NCI-H2107 treated with DMSO at 0.1 percent for 48 hours (cell line): Measurements from ENCODE around the gene TMEM184A.

Experiments
- DNase-seq: peaks from one replicate; lab custom pipeline; 2025; ENCODE audit not compliant: unreplicated experiment; lab: John Stamatoyannopoulos, UW

Gene TMEM184A

DNA sequence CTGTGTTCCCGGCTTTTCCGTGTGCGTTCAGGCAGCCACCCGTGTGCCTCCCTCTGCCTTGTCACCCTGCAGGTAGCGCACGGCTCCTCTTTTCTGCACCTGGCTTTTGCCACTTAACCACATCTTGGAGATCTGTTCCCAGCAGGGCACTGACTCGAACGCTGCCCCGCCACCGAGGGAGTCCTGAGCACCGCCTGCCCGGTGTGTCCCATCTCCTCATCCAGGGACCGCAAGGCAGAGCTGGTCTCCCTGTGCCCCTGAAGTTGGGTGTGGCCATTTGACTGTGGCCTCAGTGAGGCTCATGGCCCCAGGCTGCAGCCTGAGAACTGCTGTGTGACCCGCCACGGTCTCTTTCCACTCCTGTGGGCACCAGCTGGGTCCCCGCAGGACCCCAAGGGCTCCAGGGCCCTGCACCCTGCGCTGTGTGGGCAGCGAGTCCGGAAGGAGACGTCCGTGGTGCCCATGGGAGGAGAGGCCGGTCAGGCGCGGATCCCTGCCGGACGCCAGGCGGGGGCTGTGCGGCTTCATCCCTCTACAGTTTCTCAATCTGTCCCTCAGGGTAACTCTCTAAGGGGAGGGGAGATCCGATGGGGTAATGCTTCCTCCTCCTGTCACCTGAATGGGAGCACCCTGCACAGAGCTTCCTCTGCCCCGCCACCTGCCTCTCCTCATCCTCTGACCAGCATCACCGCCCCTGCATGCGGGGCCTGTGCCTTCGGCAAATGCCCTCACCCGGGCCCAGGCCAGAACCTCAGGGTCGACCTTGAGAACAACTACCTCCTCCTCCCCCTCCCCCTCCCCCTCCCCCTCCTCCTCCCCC, 50.1 kb downstream of the TMEM184A start:
- peak; percentile 75 for DNase-seq

DNA sequence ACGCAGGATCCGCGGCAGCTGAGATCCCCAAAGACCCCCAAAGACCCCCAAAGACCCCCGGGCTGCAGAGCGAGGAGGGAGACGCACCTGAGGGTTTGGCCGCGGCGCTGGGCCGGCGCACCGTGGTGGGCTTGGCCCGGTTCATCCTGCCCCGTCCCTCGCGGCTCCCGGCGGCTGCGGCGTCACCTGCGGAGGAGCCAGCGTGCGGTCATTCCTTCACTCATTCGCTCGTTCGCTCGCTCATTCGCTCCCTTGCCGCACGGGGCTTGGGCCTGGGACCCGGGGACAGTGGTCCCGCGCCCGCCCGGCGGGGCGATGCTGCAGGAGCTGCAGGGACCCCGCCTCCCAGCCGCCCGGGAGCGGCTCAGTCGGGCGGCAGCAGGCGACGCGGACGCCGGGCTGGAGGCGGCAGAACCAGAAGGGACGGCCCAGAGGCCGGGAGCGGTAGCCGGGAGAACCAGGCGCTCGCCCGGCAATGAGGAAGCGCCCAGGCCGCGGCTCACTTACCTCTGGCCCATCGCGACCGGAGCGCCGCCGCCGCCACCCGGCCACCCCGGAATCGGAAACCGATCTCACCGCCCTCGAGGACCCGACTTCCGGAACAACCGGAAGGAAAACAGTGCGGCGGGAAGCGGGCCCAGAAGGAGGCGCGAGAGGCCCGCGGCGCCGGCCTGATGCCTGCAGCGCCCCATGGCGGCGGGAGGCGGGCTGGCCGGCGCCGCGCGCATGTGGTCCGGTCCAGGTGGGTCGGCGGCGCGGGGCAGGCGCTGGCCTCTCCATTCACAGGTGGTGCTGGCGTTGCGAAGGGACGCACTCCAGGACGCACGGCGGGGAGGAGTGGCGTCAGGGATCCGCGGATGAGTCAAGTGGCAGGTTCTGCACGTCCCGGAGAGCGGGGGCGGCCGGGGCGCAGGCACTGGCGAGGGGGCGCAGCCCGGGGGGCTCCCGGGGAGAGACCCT, 51.9 kb downstream of the TMEM184A start, which contains the start of gene INTS1:
TSS of gene INTS1 (minus strand) at position 574 of the 960 bp plus-strand sequence. CDS start at position 145, 429 bp downstream.
- DNase-seq: peak; percentile 89

DNA sequence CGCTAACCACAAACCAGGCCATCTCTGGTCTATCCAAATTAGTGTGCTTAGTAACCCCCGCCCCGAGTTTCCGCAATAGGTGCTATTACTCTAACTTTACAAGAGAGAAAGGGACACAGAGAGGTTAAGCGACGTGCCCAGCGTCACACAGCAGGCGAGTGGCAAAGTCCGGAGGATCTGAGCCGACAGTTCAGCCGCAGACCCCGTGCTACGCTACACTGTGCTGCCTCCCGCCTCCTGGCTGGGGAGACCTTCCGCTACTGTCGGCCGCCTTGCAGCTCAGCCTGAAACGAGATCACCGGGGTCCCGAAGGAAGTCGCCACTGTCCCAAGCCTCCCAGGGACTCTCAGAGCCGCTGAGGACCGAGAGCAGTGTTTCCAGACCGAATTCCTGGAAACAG, 52.6 kb downstream of the TMEM184A start:
- no peak for DNase-seq

DNA sequence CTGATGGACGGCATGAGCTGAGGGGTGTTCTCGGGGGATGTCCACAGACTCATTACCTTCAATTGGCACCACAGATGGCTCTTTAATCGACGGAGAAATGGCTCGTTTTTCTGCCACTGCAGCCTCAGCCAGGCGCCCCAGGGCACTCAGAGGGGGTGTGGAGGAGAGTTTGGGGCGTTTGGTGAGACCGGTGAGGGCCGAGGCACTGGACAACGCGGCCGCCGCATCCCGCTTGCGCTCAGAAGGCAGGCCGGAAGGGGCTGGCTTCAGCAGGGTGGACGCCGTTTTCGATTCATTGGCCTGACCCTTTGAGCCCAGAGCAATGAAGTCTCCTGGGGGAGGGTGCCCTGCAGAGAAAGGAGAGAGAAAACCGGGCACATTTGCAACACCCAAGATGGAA, 53.2 kb downstream of the TMEM184A start:
- no peak for DNase-seq

DNA sequence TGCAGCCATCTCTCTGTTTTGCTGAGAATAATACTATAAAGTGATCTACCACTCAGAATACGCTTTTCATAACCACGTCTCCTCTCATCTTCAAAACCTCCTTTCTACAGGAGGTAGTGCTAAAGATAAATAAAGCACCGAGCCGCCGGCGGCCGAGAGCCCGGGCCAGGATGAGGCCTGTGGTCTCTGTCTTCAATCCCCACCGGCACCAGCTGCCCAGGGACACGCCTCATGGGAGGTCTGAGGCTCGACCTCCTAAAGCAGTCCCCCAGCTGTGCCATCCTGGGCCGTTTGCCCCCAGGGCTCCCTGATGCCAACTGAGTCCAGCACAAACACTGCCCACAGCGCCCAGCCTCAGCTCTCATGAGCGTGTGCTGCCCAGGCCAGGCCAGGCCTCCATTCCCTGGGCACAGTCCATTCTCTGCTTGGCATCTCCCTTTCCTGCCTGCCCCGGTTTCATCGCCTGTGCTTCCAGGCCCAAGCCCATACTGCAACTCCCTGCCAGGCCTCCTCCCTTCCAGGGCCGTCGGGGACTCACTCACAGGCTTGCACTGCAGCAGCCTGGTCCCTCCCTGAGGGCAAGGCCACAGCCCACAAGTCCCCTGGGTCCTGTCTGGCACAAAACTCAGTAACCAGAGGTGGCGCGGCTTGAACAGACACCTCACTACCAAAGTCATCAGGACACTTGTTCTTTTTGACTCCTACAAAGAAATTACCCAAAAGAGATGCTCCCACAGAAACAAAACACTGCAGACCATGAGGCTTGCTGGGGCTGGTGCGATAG, 54.3 kb downstream of the TMEM184A start:
- DNase-seq: no peak

DNA sequence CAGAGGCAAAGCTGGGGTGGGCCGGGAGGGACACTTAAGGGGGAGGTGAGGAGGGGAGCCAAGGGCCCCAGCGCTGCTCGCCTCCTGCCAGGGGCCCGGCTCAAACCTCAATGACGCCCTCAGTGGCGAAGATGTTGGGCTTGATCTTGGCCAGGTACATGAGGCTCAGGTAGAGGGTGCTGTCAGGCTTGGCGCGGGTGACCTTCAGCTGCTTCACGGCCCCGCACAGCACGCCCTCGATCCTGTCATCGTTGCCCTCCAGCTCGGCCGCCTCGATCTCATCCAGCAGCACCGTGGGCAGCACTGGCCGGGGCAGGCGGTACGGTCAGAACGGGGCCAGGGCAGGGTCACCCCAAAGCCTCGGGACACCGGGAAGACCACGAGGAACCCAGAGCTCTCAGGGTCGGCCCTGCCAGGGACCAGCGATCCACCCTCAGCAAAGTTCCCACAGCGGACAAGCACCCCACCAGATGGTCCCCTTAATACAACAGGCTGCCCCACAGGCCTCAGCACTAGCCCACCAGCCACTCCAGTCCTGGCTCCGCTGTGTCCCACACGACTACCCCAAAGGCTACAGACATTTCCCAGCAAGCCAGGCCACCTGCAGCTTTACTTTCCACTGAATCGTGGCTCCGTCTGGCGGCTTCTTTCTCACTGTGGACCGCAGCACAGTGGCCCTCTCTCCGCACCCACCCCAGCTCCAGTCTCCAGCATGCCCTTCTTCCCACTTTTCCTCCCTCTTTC, 55.8 kb downstream of the TMEM184A start:
- no peak for DNase-seq

DNA sequence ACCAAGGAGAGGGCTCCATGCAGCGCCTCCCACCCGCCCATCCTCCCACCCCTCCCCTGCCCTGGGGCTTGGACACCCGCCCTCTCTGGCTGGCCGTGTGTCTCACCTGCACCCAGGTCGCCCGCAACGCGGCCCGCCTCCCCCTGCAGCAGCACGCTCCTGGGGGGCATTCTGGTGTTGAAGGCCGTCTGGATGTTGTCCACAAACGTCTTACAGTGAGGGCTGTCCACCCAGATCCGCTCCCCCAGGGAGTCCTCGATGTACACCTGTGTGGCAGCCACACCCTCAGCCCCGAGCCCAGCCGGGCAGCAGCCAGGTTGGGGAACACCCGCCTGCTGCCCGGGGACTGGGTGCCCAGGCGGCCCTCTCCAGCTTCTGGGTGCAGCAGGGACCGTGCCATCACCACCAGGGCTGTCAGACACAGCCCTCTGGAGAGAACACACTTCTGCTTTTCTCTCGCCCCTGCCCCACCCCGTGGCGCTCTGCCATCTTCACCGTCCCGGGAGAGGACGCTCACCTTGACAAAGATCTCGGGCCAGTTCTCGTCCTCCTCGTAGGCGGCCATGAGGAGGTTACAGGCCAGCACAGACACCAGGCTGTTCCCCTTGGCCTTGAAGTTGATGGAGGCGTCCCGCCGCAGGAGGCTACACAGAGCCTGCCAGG, 56.5 kb downstream of the TMEM184A start:
- DNase-seq: no peak

DNA sequence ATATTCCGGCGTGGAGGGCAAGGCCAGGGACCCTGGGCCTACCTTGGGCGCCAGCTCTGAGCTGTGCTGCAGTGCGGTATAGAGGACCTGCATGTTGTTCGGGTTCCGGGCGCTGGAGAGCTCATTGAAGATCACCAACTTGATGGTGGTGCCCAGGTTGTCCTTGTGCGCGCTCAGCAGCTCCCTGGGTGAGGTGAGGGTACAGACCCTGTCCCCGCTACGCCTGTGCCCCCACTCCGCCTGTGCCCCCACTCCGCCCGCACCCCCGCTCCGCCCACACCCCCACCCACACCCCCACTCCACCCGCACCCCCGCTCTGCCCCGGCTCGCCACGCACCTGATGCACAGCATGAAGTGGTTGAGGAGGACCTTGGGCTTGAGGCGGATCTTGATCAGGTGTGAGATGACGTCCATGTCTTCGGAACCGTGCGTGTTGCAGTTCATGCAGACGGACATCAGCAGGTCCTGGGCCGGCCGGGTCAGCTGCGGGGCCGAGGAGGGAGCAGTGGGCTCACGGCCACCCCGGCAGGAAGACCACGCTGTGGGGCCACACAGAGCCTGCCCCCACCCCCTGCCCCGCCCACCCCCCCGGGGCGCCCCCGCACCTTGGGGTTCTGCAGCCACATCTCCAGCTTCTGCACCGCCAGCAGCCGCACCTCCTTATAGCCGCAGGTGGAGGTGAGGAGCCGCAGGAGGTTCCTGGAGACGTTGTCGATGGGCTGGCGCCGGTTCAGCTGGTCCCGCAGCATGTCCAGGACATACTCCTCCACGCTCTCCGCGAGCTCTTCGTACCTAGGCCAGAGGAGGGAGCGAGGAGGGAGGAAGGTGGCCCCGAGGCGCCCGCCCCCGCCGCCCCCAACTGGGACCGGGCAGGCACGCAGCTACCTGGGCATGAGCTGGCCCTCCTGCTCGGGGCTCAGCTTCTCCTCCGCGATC, 57.4 kb downstream of the TMEM184A start:
- no peak for DNase-seq

DNA sequence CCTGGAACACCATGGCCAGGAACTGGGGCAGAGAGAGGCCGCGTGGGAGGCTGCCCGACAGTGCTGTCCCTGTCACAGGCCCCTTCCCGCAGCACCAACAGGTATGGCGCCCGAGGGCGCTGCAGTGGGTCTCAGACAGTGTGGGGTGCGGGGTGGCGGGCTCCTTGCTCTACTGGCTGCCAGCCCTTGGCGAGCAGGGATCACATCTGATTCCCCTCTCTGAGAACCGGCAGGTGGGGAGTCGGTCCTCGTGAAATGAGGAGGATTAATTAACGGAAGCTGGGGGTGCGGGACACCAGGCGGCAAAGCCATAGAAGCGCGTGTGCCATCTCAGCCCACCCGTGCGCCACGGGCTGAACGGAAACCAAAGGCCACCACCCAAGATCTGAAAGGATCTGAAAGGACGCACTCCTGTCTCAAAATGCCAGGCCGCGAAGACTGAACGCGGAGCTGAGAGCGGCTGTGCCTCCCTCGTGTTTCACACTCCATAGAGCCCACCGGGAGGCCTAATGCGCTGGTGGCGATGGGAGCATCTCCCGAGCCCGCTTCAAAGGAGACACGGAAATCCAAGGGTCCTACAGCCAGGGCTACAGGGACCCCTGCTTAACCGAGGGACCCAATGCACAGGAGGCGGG, 58.6 kb downstream of the TMEM184A start:
- no peak for DNase-seq

DNA sequence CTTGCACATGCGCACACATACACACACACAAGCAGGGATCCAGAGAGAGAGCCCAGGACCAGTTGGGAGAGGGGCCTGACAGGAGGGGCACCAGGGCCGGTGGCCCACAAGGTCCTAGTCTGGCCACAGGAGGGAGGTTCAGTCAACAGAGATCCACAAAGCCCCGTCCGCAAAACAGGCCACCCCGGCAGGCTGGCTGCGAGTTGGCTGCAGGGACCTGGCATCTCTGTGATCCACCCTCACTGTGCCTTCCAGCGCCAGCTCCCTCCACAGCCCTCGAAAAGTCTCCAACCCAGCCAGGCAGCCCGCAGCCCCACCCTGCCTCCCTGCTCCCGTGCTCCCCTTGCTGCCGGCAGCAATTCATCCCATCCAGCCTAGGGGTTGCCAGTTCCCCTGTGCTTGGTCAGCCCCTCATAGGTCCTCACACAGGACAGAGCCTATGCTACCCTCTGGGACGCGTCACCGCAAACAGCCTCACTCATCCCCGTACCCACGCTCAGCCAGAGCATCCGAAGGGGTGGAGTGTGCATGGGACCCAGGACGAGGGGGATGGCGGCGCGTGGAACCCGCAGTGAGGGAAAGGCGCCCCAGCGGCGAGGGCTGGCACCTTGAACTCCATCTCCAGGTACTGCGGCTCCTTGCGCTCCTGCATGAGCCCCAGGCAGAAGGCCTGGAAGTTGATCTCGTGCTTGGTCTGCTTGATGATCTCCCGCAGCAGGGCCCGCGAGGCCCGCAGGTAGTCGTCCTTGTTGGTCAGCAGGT, 59.3 kb downstream of the TMEM184A start:
- DNase-seq: no peak

DNA sequence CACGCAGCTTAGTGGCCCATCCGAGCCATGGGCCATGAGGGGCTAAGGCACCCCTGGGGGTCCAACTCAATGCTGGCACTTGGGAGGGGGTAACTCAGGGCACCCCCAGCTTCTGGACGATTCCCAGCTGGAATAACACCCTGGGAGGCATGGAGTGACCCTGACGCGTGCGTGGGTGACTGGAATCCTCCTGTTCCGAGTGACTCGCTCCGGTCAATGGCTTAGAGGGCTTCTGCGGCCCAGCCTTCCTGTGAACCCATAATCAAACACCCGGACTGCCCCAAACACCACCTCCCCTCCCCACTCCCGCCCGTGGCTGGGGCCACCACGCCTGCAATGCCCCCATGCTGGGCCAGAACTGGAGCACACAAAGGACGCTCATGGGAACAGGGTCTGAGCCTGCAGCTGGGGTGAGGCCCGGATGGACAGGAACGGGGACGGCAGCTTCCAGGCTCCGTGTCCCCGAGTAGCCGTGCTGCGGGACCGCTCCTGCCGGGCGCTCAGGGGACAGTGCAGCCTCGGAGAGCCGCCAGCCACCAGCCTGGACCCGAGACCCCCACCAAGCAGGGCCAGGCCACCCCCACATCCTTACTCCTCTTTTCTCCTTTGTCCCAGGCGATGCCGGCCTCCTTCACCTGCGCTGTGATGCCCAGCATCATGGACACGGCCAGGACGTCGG, 60.3 kb downstream of the TMEM184A start:
- DNase-seq: no peak

DNA sequence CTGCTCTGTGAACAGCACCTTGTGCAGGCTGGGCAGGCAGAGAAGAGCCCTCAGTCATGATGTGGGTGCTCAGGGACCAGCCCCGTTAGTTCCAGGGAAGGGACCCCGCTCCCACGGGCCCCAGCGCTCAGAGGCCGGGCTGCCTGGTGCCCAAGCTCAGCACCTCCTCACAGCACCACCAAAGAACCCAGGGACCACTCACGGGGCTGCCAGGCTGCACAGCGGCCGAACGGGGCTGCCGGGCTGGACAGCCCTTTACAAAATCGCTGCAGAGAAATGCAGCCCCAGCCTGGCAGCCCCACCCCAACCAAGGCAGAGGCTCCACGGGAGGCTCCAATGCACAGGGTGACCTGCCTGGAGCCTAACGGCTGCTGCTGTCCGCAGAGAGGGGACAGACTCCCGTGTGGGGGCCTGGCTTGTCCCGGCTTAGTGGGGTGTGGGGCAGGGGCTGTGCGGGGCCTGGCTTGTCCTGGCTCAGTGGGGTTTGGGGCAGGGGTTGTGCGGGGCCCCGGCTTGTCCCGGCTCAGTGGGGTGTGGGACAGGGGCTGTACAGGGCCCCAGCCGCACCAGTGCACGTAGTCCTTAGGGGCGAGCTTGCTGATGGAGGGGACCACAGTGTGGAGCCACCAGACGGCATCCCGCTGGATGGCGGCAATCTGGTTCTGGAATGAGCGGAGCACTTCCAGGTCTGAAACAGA, 61.0 kb downstream of the TMEM184A start:
- no peak for DNase-seq

DNA sequence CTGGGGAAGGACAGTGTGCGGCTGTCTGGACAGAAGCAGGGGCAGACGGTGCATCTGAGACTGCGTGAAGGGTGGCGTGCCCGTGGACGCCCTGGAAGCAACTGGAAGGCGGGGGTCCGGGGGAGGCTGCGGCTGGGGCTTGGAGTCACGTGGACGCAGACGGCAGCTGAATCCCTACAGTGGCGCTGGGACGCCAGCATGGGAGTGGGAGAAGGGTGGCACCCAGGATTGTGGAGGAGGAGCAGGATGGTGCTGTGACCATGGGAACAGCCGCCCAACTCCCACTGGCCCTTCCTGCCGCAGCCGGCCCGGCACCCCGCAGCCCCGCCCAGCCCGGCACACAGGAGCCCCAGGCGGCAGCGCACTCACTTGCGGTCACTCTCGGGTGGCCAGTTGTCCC, 61.6 kb downstream of the TMEM184A start:
- no peak for DNase-seq

DNA sequence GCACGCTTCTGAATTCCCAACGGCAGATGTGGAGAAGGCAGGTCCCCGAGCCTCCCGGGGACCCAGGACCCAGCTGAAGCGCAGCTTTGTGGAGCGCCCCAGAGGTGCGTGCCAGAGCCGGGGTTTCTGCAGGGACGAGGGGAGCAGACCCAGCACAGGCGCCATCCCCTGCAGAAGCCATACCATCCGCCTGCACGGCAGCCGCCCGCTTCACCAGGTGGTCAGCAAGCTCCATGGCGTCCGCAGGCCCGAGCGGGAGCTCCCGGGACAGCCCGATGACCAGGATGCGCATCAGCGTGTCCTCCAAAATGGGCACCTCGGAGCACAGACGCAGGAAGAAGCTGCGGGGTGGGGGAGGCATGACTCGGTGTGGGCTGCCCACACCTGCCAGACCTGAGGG, 62.4 kb downstream of the TMEM184A start:
- DNase-seq: no peak

DNA sequence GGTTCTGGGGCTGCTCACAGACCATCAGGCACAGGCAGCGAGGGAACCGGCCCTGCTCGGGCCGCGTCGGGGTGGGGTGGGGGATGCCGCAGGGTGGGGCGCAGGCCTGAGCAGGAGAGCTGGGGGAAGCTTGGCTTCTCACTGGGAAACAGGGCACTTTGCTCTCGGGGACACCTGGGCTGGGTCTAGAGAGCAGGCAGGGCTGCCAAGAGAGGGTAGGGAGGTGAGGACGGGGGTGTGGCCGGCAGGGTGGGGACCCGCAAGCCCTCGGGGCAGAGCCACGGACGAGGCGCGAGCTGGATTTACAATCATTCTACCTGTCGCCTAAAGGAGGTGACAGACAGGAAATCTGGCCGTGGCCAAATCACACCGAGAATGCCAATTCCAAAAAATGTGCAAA, 62.9 kb downstream of the TMEM184A start:
- DNase-seq: no peak

DNA sequence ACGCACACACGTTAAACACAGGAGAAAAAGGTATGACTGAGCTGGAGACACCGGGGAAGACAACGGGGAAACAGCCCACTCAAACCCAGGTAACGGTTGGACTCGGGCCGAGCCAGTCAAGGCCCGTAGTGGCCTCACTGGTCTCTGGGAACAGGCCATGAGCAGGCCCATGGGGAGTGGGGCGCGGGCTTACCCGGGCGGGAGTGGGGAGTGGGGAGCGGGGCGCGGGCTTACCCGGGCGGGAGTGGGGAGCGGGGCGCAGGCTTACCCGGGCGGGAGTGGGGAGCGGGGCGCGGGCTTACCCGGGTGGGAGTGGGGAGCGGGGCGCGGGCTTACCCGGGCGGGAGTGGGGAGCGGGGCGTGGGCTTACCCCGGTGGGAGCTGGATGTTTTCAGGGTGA, 63.4 kb downstream of the TMEM184A start:
- DNase-seq: no peak
